K562 (cell line): ENCODE data around the gene FOSL1. TPM values are rescaled to one million over a fixed set of nuclear protein-coding genes. Genes with fewer than 3 reads are reported as not detected.

Experiments
- BCLAF1 ChIP-seq, 2 experiments: fragments of 450-650 bp in 1 of 2; IDR thresholded peaks; 2 replicates each; pipeline ENCODE4 v1.6.1; 2011 to 2017; ENCODE audit warnings: low read depth in 2 of 2, antibody characterized with exemption in 1 of 2, borderline replicate concordance in 1 of 2, low read length in 1 of 2, mild to moderate bottlenecking in 1 of 2, mixed read lengths in 1 of 2; ENCODE audit not compliant: control insufficient read depth in 1 of 2
- CBFB ChIP-seq: sonication (generic); formaldehyde crosslinking; IDR thresholded peaks from 2 replicates; pipeline ENCODE4 v1.4.0; 2020; ENCODE audit warnings: mild to moderate bottlenecking, missing genetic modification reagents
- CEBPZ ChIP-seq: fragments of 150-350 bp; IDR thresholded peaks from 2 replicates; pipeline ENCODE4 v1.6.1; 2014; ENCODE audit warnings: low read depth, mild to moderate bottlenecking, low read length, borderline replicate concordance
- CREM ChIP-seq: IDR thresholded peaks from 2 replicates; pipeline ENCODE4 v1.6.1; 2014; ENCODE audit warnings: antibody characterized with exemption, low read depth
- CTCF ChIP-seq, 3 experiments: IDR thresholded peaks in 2 of 3; conservative IDR thresholded peaks in 1 of 3; 2 replicates each; pipeline ENCODE4 v1.5.1; 2011 to 2012; ENCODE audit warnings: low read length in 3 of 3, mild to moderate bottlenecking in 3 of 3, control low read depth in 2 of 3, improper control_type of control experiment in 1 of 3, inconsistent platforms in 1 of 3, low read depth in 1 of 3, mixed read lengths in 1 of 3, moderate library complexity in 1 of 3; ENCODE audit not compliant: insufficient read depth in 2 of 3
- HDAC1 ChIP-seq, 2 experiments: fragments of 450-650 bp; IDR thresholded peaks; 2 replicates each; pipeline ENCODE4 v1.6.1; 2016 to 2017; ENCODE audit warnings: inconsistent platforms in 1 of 2, mild to moderate bottlenecking in 1 of 2, moderate library complexity in 1 of 2
- ILF3 ChIP-seq: fragments of 450-650 bp; IDR thresholded peaks from 2 replicates; pipeline ENCODE4 v1.6.1; 2018; ENCODE audit warnings: antibody characterized with exemption, mild to moderate bottlenecking, moderate library complexity, borderline replicate concordance
- NR3C1 ChIP-seq: sonication (generic); formaldehyde crosslinking; IDR thresholded peaks from 2 replicates; pipeline ENCODE4 v1.8.1; 2022; ENCODE audit warnings: missing genetic modification reagents
- RAD21 ChIP-seq, 2 experiments: fragments of 250-450 bp in 1 of 2; fragments of 450-650 bp in 1 of 2; sonication (Bioruptor Pico) in 1 of 2; formaldehyde crosslinking in 1 of 2; IDR thresholded peaks in 1 of 2; conservative IDR thresholded peaks in 1 of 2; 2 replicates each; pipeline versions ENCODE4 v1.4.0 to v1.8.0; 2020 to 2022; ENCODE audit warnings: mild to moderate bottlenecking in 2 of 2, moderate library complexity in 1 of 2
- RAD51 ChIP-seq: fragments of 450-650 bp; IDR thresholded peaks from 2 replicates; pipeline ENCODE4 v1.7.1; 2016; ENCODE audit warnings: low read depth, mild to moderate bottlenecking, borderline replicate concordance
- SMARCC2 ChIP-seq: fragments of 450-650 bp; IDR thresholded peaks from 2 replicates; pipeline ENCODE4 v1.6.1; 2017; ENCODE audit warnings: antibody characterized with exemption, moderate library complexity, mild to moderate bottlenecking, low read depth
- TFE3 ChIP-seq: fragments of 450-650 bp; formaldehyde crosslinking; IDR thresholded peaks from 2 replicates; pipeline ENCODE4 v1.4.0; 2020; ENCODE audit warnings: mild to moderate bottlenecking, mixed read lengths
- ZBTB7A ChIP-seq: IDR thresholded peaks from 2 replicates; pipeline ENCODE4 v1.6.1; 2011; ENCODE audit warnings: low read depth, mild to moderate bottlenecking, low read length, moderate library complexity, borderline replicate concordance; ENCODE audit not compliant: control insufficient read depth
- ZNF311 ChIP-seq: fragments of 250-450 bp; sonication (Bioruptor Pico); IDR thresholded peaks from 2 replicates; pipeline ENCODE4 v1.4.0; 2020; ENCODE audit warnings: mild to moderate bottlenecking, moderate library complexity
- ZNF707 ChIP-seq: fragments of 250-450 bp; sonication (Bioruptor Pico); conservative IDR thresholded peaks from 2 replicates; pipeline ENCODE4 v1.8.0; 2022; ENCODE audit warnings: inconsistent platforms, mild to moderate bottlenecking, moderate library complexity
- polyA plus RNA-seq, 8 experiments: library from polyadenylated mRNA; depleted of rRNA in 4 of 8; stranded (reverse) in 5 of 8; unstranded in 3 of 8; fragments of >200 nt; fragmentation: Nextera tagmentation in 2 of 8; fragmentation: Illumina TruSeq in 1 of 8; extraction: Ambion mirVana in 2 of 8; extraction: Trizol in 1 of 8; gene quantifications; 2 replicates each; pipeline versions ENCODE4 v1.2.1 to v1.2.3, GENCODE V29; 2011 to 2014; ENCODE audit warnings: inconsistent platforms in 1 of 8, missing spikeins in 1 of 8
- total RNA-seq, 7 experiments: library from RNA; depleted of rRNA in 6 of 7; stranded (reverse); fragments of >200 nt in 6 of 7; fragmentation: Illumina TruSeq in 2 of 7; extraction: Trizol in 2 of 7; gene quantifications; 2 replicates each; pipeline versions ENCODE4 v1.2.1 to v1.2.3, GENCODE V29; 2011 to 2021; ENCODE audit warnings: low replicate concordance in 1 of 7

Gene FOSL1
- total and polyA plus RNA-seq, 9 of the 15 experiments (the other 6 are each of a cell fraction or from before 2014, with no cell fraction given) = 3.5 to 39.6 (median 10.0) TPM

GRCh38 chr11:65900125-65900898, at the start of gene FOSL1 (continued):
- TF ChIP-seq BCLAF1 (IDR thresholded peaks at IDR 0.05; ENCODE audit: borderline replicate concordance in 1 of 2, control insufficient read depth in 1 of 2, low read depth in 2 of 2, low read length in 1 of 2) (peak in 1 of 2 experiments; percentile 61; a peak in 1 of 4 replicates), TFE3 (CRISPR knock-in tag) (no peak), CBFB (CRISPR knock-in tag) (no peak), CEBPZ (no peak), HDAC1 (IDR thresholded peaks at IDR 0.05) (peak in 1 of 2 experiments; percentile 63; a peak in 1 of 4 replicates), ZNF311 (no peak), ZNF707 (no peak), RAD51 (no peak), ZBTB7A (peak; percentile 83), CREM (peak; percentile 95), RAD21 (CRISPR knock-in tag; conservative IDR thresholded peaks at IDR 0.05 in 1 of 2, IDR thresholded peaks at IDR 0.05 in 1 of 2) (0 out of 4 replicates have a peak, but pooled peaks of 1 of the 2 experiments have one; percentile 7), SMARCC2 (no peak), NR3C1 (CRISPR knock-in tag) (peak; percentile 57; the same call in 1 of the 2 replicates), CTCF (IDR thresholded peaks at IDR 0.05 in 2 of 3, conservative IDR thresholded peaks at IDR 0.05 in 1 of 3; ENCODE audit: insufficient read depth in 2 of 3, low read depth in 1 of 3, low read length in 3 of 3) (no peak), ILF3 (no peak; the same call in 1 of the 2 replicates)
